KMS-11 (cell line): ENCODE measurements around the gene CRYBG1.

ENCODE experiments used
- H2AFZ ChIP-seq: fragments of 200-600 bp; sonication (generic); 2 replicates; pipeline ENCODE4 v1.6.1; 2016; ENCODE audit warnings: antibody characterized with exemption, mixed run types, low read depth
- H3K27ac ChIP-seq: fragments of 200-600 bp; sonication (generic); 2 replicates; pipeline ENCODE4 v1.6.1; 2016; ENCODE audit warnings: mild to moderate bottlenecking, mixed run types
- H3K27me3 ChIP-seq: fragments of 200-600 bp; sonication (generic); 2 replicates; pipeline ENCODE4 v1.6.1; 2017; ENCODE audit warnings: mild to moderate bottlenecking, low read depth, mixed run types, moderate library complexity; ENCODE audit not compliant: insufficient read depth
- H3K36me3 ChIP-seq: fragments of 200-600 bp; sonication (generic); 2 replicates; pipeline ENCODE4 v1.6.1; 2017; ENCODE audit warnings: mild to moderate bottlenecking, mixed run types; ENCODE audit not compliant: insufficient read depth
- H3K4me1 ChIP-seq: fragments of 200-600 bp; sonication (generic); 2 replicates; pipeline ENCODE4 v1.6.1; 2016; ENCODE audit warnings: mild to moderate bottlenecking, low read depth, mixed run types; ENCODE audit not compliant: poor library complexity, severe bottlenecking
- H3K4me2 ChIP-seq: fragments of 200-600 bp; sonication (generic); 2 replicates; pipeline ENCODE4 v1.7.0; 2016; ENCODE audit warnings: mild to moderate bottlenecking, mixed run types
- H3K4me3 ChIP-seq: fragments of 200-600 bp; sonication (generic); IDR thresholded peaks from 2 replicates; pipeline ENCODE4 v1.6.1; 2017; ENCODE audit warnings: low read depth, low read length, mixed read lengths; ENCODE audit not compliant: insufficient read depth
- H3K79me2 ChIP-seq: fragments of 200-600 bp; sonication (generic); 2 replicates; pipeline ENCODE4 v1.6.1; 2016; ENCODE audit warnings: low read depth, mixed run types; ENCODE audit not compliant: insufficient read depth
- H3K9ac ChIP-seq: fragments of 200-600 bp; sonication (generic); 2 replicates; pipeline ENCODE4 v1.6.1; 2016; ENCODE audit warnings: mild to moderate bottlenecking, mixed run types
- H4K20me1 ChIP-seq: fragments of 200-600 bp; sonication (generic); 2 replicates; pipeline ENCODE4 v1.6.1; 2016; ENCODE audit warnings: mild to moderate bottlenecking, mixed run types; ENCODE audit not compliant: insufficient read depth
- CTCF ChIP-seq: fragments of 200-600 bp; sonication (generic); conservative IDR thresholded peaks from 2 replicates; pipeline ENCODE4 v1.6.1; 2017; ENCODE audit warnings: low read depth, mild to moderate bottlenecking, antibody characterized with exemption, low read length, moderate library complexity, mixed read lengths

The CRYBG1 gene

GRCh38 chr6:106453756-106454367 is 93.3 kb downstream of the CRYBG1 start:
- H3K4me3 ChIP-seq, result no peak overlapping the region
- H3K27ac ChIP-seq, result no peak overlapping the region
- H3K27me3 ChIP-seq, result no peaks in the 10 kb centered on the region
- H3K36me3 ChIP-seq, result no peaks in the 10 kb centered on the region
- no peak overlapping the region for H3K4me2 ChIP-seq
- H3K79me2 ChIP-seq, result no peaks in the 10 kb centered on the region
- no peak for TF ChIP-seq CTCF
- H3K4me1 ChIP-seq, result no peaks in the 10 kb centered on the region
- H3K9ac ChIP-seq, result no peak overlapping the region
- H4K20me1 ChIP-seq, result no peaks in the 10 kb centered on the region
- no peak overlapping the region for H2AFZ ChIP-seq

GRCh38 chr6:106456756-106457155 is 96.2 kb downstream of the CRYBG1 start:
- H3K27me3 ChIP-seq, result no peaks in the 10 kb centered on the region
- TF ChIP-seq CTCF, result no peak
- no peak overlapping the region for H3K27ac ChIP-seq
- no peaks in the 10 kb centered on the region for H3K36me3 ChIP-seq
- H3K9ac ChIP-seq, result no peak overlapping the region
- no peak overlapping the region for H3K4me2 ChIP-seq
- no peaks in the 10 kb centered on the region for H3K79me2 ChIP-seq
- peaks cover 12% of the 10 kb centered on the region for H3K4me1 ChIP-seq
- no peak overlapping the region for H2AFZ ChIP-seq
- no peak overlapping the region for H3K4me3 ChIP-seq
- H4K20me1 ChIP-seq, result no peaks in the 10 kb centered on the region

GRCh38 chr6:106458021-106458986 is 97.8 kb downstream of the CRYBG1 start:
- peaks cover 12% of the 10 kb centered on the region for H3K4me1 ChIP-seq
- H2AFZ ChIP-seq, result no peak overlapping the region
- TF ChIP-seq CTCF, result no peak
- H3K27me3 ChIP-seq, result no peaks in the 10 kb centered on the region
- H3K4me3 ChIP-seq, result no peak overlapping the region
- no peaks in the 10 kb centered on the region for H4K20me1 ChIP-seq
- no peaks in the 10 kb centered on the region for H3K36me3 ChIP-seq
- H3K79me2 ChIP-seq, result no peaks in the 10 kb centered on the region
- no peak overlapping the region for H3K27ac ChIP-seq
- H3K4me2 ChIP-seq, result no peak overlapping the region
- no peak overlapping the region for H3K9ac ChIP-seq

GRCh38 chr6:106460481-106460880 is 100.0 kb downstream of the CRYBG1 start:
- no peaks in the 10 kb centered on the region for H3K27me3 ChIP-seq
- H4K20me1 ChIP-seq, result no peaks in the 10 kb centered on the region
- peak overlapping the region; percentile 26; the same call in 1 of the 2 replicates for H2AFZ ChIP-seq
- H3K79me2 ChIP-seq, result no peaks in the 10 kb centered on the region
- H3K4me3 ChIP-seq, result no peak overlapping the region
- TF ChIP-seq CTCF, result no peak
- peak overlapping the region; percentile 39; the same call in 1 of the 2 replicates for H3K4me2 ChIP-seq
- H3K9ac ChIP-seq, result no peak overlapping the region
- no peak overlapping the region for H3K27ac ChIP-seq
- no peaks in the 10 kb centered on the region for H3K36me3 ChIP-seq
- H3K4me1 ChIP-seq, result peaks cover 12% of the 10 kb centered on the region
